ENCODE measurements around the gene PDZD8. TPM values are rescaled to one million over a fixed set of nuclear protein-coding genes. Genes with fewer than 3 reads are reported as not detected.

Gene PDZD8
- total and polyA plus RNA-seq, 9 donors, result 8.0 to 49.6 (median 35.6) TPM

- intact Hi-C loops (cut with DNase I), result no loop called here
- DNase-seq, result no peak
- H3K27me3 ChIP-seq, result no peaks in the 10 kb centered on the region
- H3K36me3 ChIP-seq, result no peaks in the 10 kb centered on the region
- no peaks in the 10 kb centered on the region for H3K9me3 ChIP-seq
- TF ChIP-seq POLR2A (IDR thresholded peaks at IDR 0.05) (no peak), CTCF (IDR thresholded peaks at IDR 0.05) (no peak), EP300 (IDR thresholded peaks at IDR 0.05) (no peak)
- peaks cover 3% of the 10 kb centered on the region for H3K4me1 ChIP-seq (ENCODE audit: insufficient read depth)
- H3K27ac ChIP-seq, result no peak overlapping the region
- H3K4me3 ChIP-seq, result no peak overlapping the region
- WGBS, 3 donors, result 81 to 82% (median 81%) methylated on average over 6 of the region's 6 CpGs
Measured at GRCh38 chr10:117364110-117364960, 10.9 kb downstream of the PDZD8 start.

DNA sequence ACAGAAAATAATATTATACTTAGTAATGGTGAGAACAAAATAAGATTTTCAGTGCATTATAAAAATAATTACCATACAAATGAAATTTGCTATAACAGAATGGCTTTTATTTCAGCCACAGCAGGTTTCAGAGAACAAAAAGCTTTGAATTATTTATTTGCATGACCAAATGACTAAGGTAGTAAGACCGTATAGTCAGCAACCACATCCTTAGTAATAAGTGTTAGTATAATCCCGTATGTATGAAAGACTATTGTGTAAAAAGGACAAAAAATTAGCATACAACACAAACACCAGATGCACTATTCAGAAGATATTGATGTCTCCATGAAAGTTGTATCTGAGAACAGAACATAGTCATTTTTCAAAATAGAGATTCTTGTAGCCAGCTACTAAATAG is 12.2 kb downstream of the PDZD8 start:
- WGBS, 3 donors, result 82 to 86% (median 85%) methylated on average over 2 of the region's 2 CpGs
- H3K9me3 ChIP-seq, result no peaks in the 10 kb centered on the region
- no peaks in the 10 kb centered on the region for H3K27me3 ChIP-seq
- TF ChIP-seq EP300 (IDR thresholded peaks at IDR 0.05), result no peak
- TF ChIP-seq CTCF (IDR thresholded peaks at IDR 0.05), result no peak
- TF ChIP-seq POLR2A (IDR thresholded peaks at IDR 0.05), result no peak
- no peak overlapping the region for H3K27ac ChIP-seq
- intact Hi-C loops (cut with DNase I), result no loop called here
- no peak for DNase-seq
- H3K36me3 ChIP-seq, result no peaks in the 10 kb centered on the region
- H3K4me1 ChIP-seq (ENCODE audit: insufficient read depth), result peaks cover 5% of the 10 kb centered on the region
- H3K4me3 ChIP-seq, result no peak overlapping the region

DNA sequence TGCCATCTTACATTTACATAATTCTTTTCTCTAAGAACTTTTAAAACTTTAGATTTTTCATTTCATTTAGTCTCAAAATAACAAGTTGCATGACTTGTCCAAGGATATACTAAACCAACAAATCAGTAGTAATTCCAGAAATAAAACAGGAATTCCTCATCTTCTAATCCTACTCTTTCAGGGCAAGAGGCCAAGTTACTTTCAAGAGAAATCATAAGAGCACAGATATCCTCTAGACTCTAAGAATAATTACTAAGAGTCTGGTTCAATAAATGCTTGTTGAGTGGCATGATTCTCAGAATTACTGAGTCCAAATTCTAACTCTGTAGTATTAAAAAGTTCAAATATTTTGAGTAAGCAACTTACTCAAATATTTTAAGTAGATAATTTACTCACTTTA is 12.9 kb downstream of the PDZD8 start:
- Histone ChIP-seq H3K27me3 (no peaks in the 10 kb centered on the region), H3K27ac (no peak overlapping the region), H3K36me3 (no peaks in the 10 kb centered on the region), H3K4me1 (ENCODE audit: insufficient read depth) (peaks cover 5% of the 10 kb centered on the region), H3K4me3 (no peak overlapping the region), H3K9me3 (no peaks in the 10 kb centered on the region)
- intact Hi-C loops (cut with DNase I), result no loop called here
- DNase-seq, result no peak
- TF ChIP-seq EP300 (IDR thresholded peaks at IDR 0.05), result no peak
- no peak for TF ChIP-seq CTCF (IDR thresholded peaks at IDR 0.05)
- TF ChIP-seq POLR2A (IDR thresholded peaks at IDR 0.05), result no peak

DNA sequence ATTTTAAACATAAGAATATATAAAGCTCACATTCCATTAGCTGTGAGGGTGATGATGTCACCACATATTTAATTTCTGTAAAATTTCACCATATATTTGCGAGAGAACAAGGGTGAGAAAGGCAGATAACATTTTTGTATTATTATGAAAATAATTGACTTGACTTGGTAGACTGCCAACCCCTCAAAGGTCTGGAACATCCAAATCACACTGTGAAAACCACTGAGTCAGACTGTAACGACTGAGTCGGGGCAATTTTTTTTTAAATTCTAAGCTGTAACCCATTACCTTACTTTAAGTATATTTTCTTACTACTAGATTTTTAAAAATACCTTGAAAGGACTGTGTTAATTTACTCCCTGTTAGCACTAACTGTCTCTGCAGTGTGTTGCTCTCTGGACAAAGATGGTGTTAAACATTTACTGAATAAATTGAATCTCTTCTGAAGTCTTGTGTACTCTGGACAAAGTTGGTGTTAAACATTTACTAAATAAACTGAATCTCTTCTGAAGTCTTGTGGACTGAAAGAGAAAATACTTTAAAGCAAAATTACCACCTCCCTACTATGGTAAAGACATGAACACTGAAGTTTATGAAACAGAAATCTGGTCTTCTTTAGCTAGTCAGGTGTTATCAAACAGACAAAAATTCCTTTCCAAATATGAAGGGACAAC is 14.1 kb downstream of the PDZD8 start:
- no peaks in the 10 kb centered on the region for H3K36me3 ChIP-seq
- 12 to 18% (median 15%) methylated on average over 3 of the region's 3 CpGs for WGBS, 3 donors
- no peak overlapping the region for H3K27ac ChIP-seq
- TF ChIP-seq EP300 (IDR thresholded peaks at IDR 0.05) (no peak), CTCF (IDR thresholded peaks at IDR 0.05) (no peak), POLR2A (IDR thresholded peaks at IDR 0.05) (no peak)
- no peaks in the 10 kb centered on the region for H3K27me3 ChIP-seq
- no peaks in the 10 kb centered on the region for H3K9me3 ChIP-seq
- H3K4me1 ChIP-seq (ENCODE audit: insufficient read depth), result peaks cover 6% of the 10 kb centered on the region
- no peak overlapping the region for H3K4me3 ChIP-seq
- no peak for DNase-seq
- intact Hi-C loops (cut with DNase I), result no loop called here
